ENCODE measurements around the gene CSTPP1. TPM values are rescaled to one million over a fixed set of nuclear protein-coding genes. Genes with fewer than 3 reads are reported as not detected.
"Not testable (repeated sequence)": the region's sequence is repeated elsewhere in the genome, so short reads cannot be mapped to it uniquely, and the experiment has no call there.

Gene CSTPP1
- total and polyA plus RNA-seq, 5 experiments from 2014 or later, result 13.2 to 20.4 (median 16.1) TPM

GRCh38 chr11:47106798-47107411, 170.3 kb downstream of the CSTPP1 start:
- DNase-seq (no peak), ATAC-seq (no peak)
- peaks cover 0 to 10% (median 7%) of the 10 kb centered on the region in 4 donors for H3K4me1 Mint-ChIP-seq
- H3K4me3 Mint-ChIP-seq, result no peak overlapping the region
- H3K27ac Mint-ChIP-seq, result no peak overlapping the region
- H3K27me3 Mint-ChIP-seq, result no peaks in the 10 kb centered on the region
- no peaks in the 10 kb centered on the region for H3K9me3 Mint-ChIP-seq
- no peaks in the 10 kb centered on the region for H3K36me3 Mint-ChIP-seq
- POLR2A ChIA-PET, result no interaction called here

- no peak overlapping the region for H3K27ac Mint-ChIP-seq
- peaks cover 0 to 6% (median 5%) of the 10 kb centered on the region in 4 donors for H3K4me1 Mint-ChIP-seq
- DNase-seq (no peak), ATAC-seq (no peak)
- H3K4me3 Mint-ChIP-seq, result no peak overlapping the region
- no peaks in the 10 kb centered on the region for H3K27me3 Mint-ChIP-seq
- no peaks in the 10 kb centered on the region for H3K36me3 Mint-ChIP-seq
- POLR2A ChIA-PET, result no interaction called here
- H3K9me3 Mint-ChIP-seq, result peaks cover 0 to under 1% (median 0%) of the 10 kb centered on the region in 9 donors
These were observed 171.2 kb downstream of the CSTPP1 start for GRCh38 chr11:47107744-47108143.

GRCh38 chr11:47108214-47108613, 171.7 kb downstream of the CSTPP1 start:
- DNase-seq (no peak), ATAC-seq (no peak)
- POLR2A ChIA-PET, result no interaction called here
- Mint-ChIP-seq H3K4me3 (no peak overlapping the region), H3K9me3 (peaks cover 0 to 4% (median 0%) of the 10 kb centered on the region in 9 donors), H3K4me1 (peaks cover 0 to 5% (median 4%) of the 10 kb centered on the region in 4 donors), H3K27ac (peak overlapping the region in 1 of 10 donors; percentile 10), H3K27me3 (no peaks in the 10 kb centered on the region), H3K36me3 (no peaks in the 10 kb centered on the region)

GRCh38 chr11:47109051-47109726, 172.6 kb downstream of the CSTPP1 start:
- Mint-ChIP-seq H3K27me3 (no peaks in the 10 kb centered on the region), H3K27ac (peak overlapping the region in 1 of 10 donors; percentile 19), H3K4me1 (peaks cover 0 to 5% (median 4%) of the 10 kb centered on the region in 4 donors), H3K4me3 (no peak overlapping the region), H3K36me3 (no peaks in the 10 kb centered on the region), H3K9me3 (peaks cover 0 to 4% (median 0%) of the 10 kb centered on the region in 9 donors)
- DNase-seq, result no peak
- POLR2A ChIA-PET, result interaction anchor here (0.6 kb wide), 1 partner anchor 651 kb away, joined by 3 read pairs; no protein-coding TSS in a partner anchor
- ATAC-seq, result no peak

GRCh38 chr11:47109727-47110246, 173.2 kb downstream of the CSTPP1 start:
- no peak overlapping the region for H3K27ac Mint-ChIP-seq
- no peak overlapping the region for H3K4me3 Mint-ChIP-seq
- ATAC-seq, result no peak
- DNase-seq, result no peak
- H3K27me3 Mint-ChIP-seq, result no peaks in the 10 kb centered on the region
- H3K36me3 Mint-ChIP-seq, result no peaks in the 10 kb centered on the region
- POLR2A ChIA-PET, result no interaction called here
- peaks cover 0 to 4% (median 0%) of the 10 kb centered on the region in 9 donors for H3K9me3 Mint-ChIP-seq
- H3K4me1 Mint-ChIP-seq, result peaks cover 0 to 5% (median 2%) of the 10 kb centered on the region in 4 donors

GRCh38 chr11:47111318-47111804, 174.8 kb downstream of the CSTPP1 start:
- ATAC-seq (no peak), DNase-seq (no peak)
- no peaks in the 10 kb centered on the region for H3K27me3 Mint-ChIP-seq
- peaks cover 0 to 7% (median 2%) of the 10 kb centered on the region in 4 donors for H3K4me1 Mint-ChIP-seq
- peaks cover 0 to 4% (median 0%) of the 10 kb centered on the region in 9 donors for H3K9me3 Mint-ChIP-seq
- no peak overlapping the region for H3K27ac Mint-ChIP-seq
- no peak overlapping the region for H3K4me3 Mint-ChIP-seq
- POLR2A ChIA-PET, result interaction anchor here (0.6 kb wide), 1 partner anchor 224 kb away, joined by 3 read pairs; no protein-coding TSS in a partner anchor
- H3K36me3 Mint-ChIP-seq, result no peaks in the 10 kb centered on the region

- H3K4me1 Mint-ChIP-seq, H3K9me3 Mint-ChIP-seq, ATAC-seq, H3K36me3 Mint-ChIP-seq, H3K27ac Mint-ChIP-seq, H3K27me3 Mint-ChIP-seq, DNase-seq, POLR2A ChIA-PET, H3K4me3 Mint-ChIP-seq: not testable (repeated sequence)
These were observed 176.4 kb downstream of the CSTPP1 start for GRCh38 chr11:47112941-47113340.

- ATAC-seq, result peak; percentile 47 to 53
- H3K4me3 Mint-ChIP-seq, result peak overlapping the region in 1 of 10 donors; percentile 10
These were observed 182.6 kb downstream of the CSTPP1 start for GRCh38 chr11:47118958-47119688.

GRCh38 chr11:47121056-47121455, 184.5 kb downstream of the CSTPP1 start:
- Mint-ChIP-seq H3K4me3 (no peak overlapping the region), H3K36me3 (peaks cover 0 to 2% (median 0%) of the 10 kb centered on the region in 3 donors), H3K27me3 (no peaks in the 10 kb centered on the region), H3K27ac (no peak overlapping the region), H3K4me1 (peaks cover 0 to 5% (median 2%) of the 10 kb centered on the region in 4 donors), H3K9me3 (no peaks in the 10 kb centered on the region)
- ATAC-seq (no peak), DNase-seq (no peak)
- POLR2A ChIA-PET, result no interaction called here

More at GRCh38 chr11:47118958-47119688, 182.6 kb downstream of the CSTPP1 start:
- H3K27ac Mint-ChIP-seq, H3K36me3 Mint-ChIP-seq, H3K27me3 Mint-ChIP-seq, H3K9me3 Mint-ChIP-seq, H3K4me1 Mint-ChIP-seq, POLR2A ChIA-PET: not testable (repeated sequence)
- DNase-seq, result peak in 9 of 10 donors; percentile 2 to 74 (median 36)

- no peak for DNase-seq
- Mint-ChIP-seq H3K36me3 (peaks cover 0 to 2% (median 0%) of the 10 kb centered on the region in 3 donors), H3K27ac (no peak overlapping the region), H3K27me3 (no peaks in the 10 kb centered on the region), H3K4me1 (peaks cover 0 to 5% (median 2%) of the 10 kb centered on the region in 4 donors), H3K4me3 (no peak overlapping the region), H3K9me3 (no peaks in the 10 kb centered on the region)
- POLR2A ChIA-PET, result no interaction called here
- ATAC-seq, result no peak
These were observed 185.2 kb downstream of the CSTPP1 start for GRCh38 chr11:47121731-47122130.

GRCh38 chr11:47123094-47123493, 186.5 kb downstream of the CSTPP1 start:
- ATAC-seq (no peak), DNase-seq (no peak)
- POLR2A ChIA-PET, result no interaction called here
- Mint-ChIP-seq H3K9me3 (no peaks in the 10 kb centered on the region), H3K4me3 (no peak overlapping the region), H3K27me3 (no peaks in the 10 kb centered on the region), H3K4me1 (peaks cover 0 to 3% (median 1%) of the 10 kb centered on the region in 4 donors), H3K27ac (no peak overlapping the region), H3K36me3 (peaks cover 0 to 2% (median 0%) of the 10 kb centered on the region in 3 donors)

GRCh38 chr11:47124675-47125074, 188.1 kb downstream of the CSTPP1 start:
- no peak for ATAC-seq
- H3K9me3 Mint-ChIP-seq, result no peaks in the 10 kb centered on the region
- no peaks in the 10 kb centered on the region for H3K27me3 Mint-ChIP-seq
- H3K4me3 Mint-ChIP-seq, result no peak overlapping the region
- peaks cover 0 to 2% (median 0%) of the 10 kb centered on the region in 3 donors for H3K36me3 Mint-ChIP-seq
- POLR2A ChIA-PET, result no interaction called here
- H3K4me1 Mint-ChIP-seq, result peaks cover 0 to 2% (median 0%) of the 10 kb centered on the region in 4 donors
- DNase-seq, result no peak
- no peak overlapping the region for H3K27ac Mint-ChIP-seq
